RKO (cell line): ENCODE data around the gene EIF2B1.
"Not testable (repeated sequence)": the region's sequence is repeated elsewhere in the genome, so short reads cannot be mapped to it uniquely, and the experiment has no call there.

Source experiments
- DNase-seq: peaks from one replicate; pipeline ENCODE4 v3.0.0-alpha.2; 2016; ENCODE audit warnings: low spot score

Gene EIF2B1

GRCh38 chr12:123617580-123617979 is 15.9 kb downstream of the EIF2B1 start:
- DNase-seq: no peak

GRCh38 chr12:123617144-123617543 is 16.3 kb downstream of the EIF2B1 start:
- no peak for DNase-seq

- DNase-seq: peak; percentile 37
Measured at GRCh38 chr12:123614531-123614930, 19.0 kb downstream of the EIF2B1 start.

- no peak for DNase-seq
Measured at GRCh38 chr12:123614110-123614509, 19.4 kb downstream of the EIF2B1 start.

GRCh38 chr12:123608182-123608581 is 25.3 kb downstream of the EIF2B1 start:
- DNase-seq: no peak

- no peak for DNase-seq
Measured at GRCh38 chr12:123607756-123608155, 25.7 kb downstream of the EIF2B1 start.

- not testable (repeated sequence) for DNase-seq
Measured at GRCh38 chr12:123603495-123603894, 30.0 kb downstream of the EIF2B1 start.

- DNase-seq: no peak
Measured at GRCh38 chr12:123602651-123603195, 30.8 kb downstream of the EIF2B1 start.

GRCh38 chr12:123601602-123602489 is 31.6 kb downstream of the EIF2B1 start, which contains the start of gene DDX55:
Gene DDX55, plus strand, starts transcription at chr12:123602099. Its CDS starts 50 bp downstream, at chr12:123602149.
- DNase-seq: peak; percentile 88

GRCh38 chr12:123599721-123600120 is 33.8 kb downstream of the EIF2B1 start:
- DNase-seq: no peak

- DNase-seq: no peak
Measured at GRCh38 chr12:123599310-123599709, 34.2 kb downstream of the EIF2B1 start.

GRCh38 chr12:123598522-123598921 is 35.0 kb downstream of the EIF2B1 start:
- no peak for DNase-seq

- no peak for DNase-seq
Measured at GRCh38 chr12:123597100-123597499, 36.4 kb downstream of the EIF2B1 start.

- DNase-seq: no peak
Measured at GRCh38 chr12:123595729-123596128, 37.8 kb downstream of the EIF2B1 start.

GRCh38 chr12:123591702-123592481 is 41.6 kb downstream of the EIF2B1 start:
- no peak for DNase-seq

GRCh38 chr12:123580772-123581171 is 52.7 kb downstream of the EIF2B1 start:
- peak; percentile 27 for DNase-seq

GRCh38 chr12:123578829-123579228 is 54.7 kb downstream of the EIF2B1 start:
- DNase-seq: not testable (repeated sequence)

GRCh38 chr12:123578243-123578642 is 55.2 kb downstream of the EIF2B1 start:
- no peak for DNase-seq

GRCh38 chr12:123576611-123577010 is 56.9 kb downstream of the EIF2B1 start:
- DNase-seq: no peak

- no peak for DNase-seq
Measured at GRCh38 chr12:123573870-123574269, 59.6 kb downstream of the EIF2B1 start.

GRCh38 chr12:123572391-123572790 is 61.1 kb downstream of the EIF2B1 start:
- DNase-seq: no peak

GRCh38 chr12:123571343-123571813 is 62.1 kb downstream of the EIF2B1 start:
- peak; percentile 58 for DNase-seq
